A549 (cell line): ENCODE results near the gene OXT. TPM values are rescaled to one million over a fixed set of nuclear protein-coding genes. Genes with fewer than 3 reads are reported as not detected.

Experiments used
- ATAC-seq, 2 experiments: fragments of 200-7000 bp in 1 of 2; fragments of >200 bp in 1 of 2; cut with Nextera tagmentation in 1 of 2; cut with Tn5 transposase in 1 of 2; 3 replicates each; pipeline versions ENCODE4 v1.8.0 to v1.9.1; 2018 to 2020; ENCODE audit warnings: mild to moderate bottlenecking in 1 of 2, moderate library complexity in 1 of 2
- CTCF ChIA-PET: fragments of 300-600 bp; sonication (Branson Sonifier 250); formaldehyde crosslinking; extraction: SDS; loops from one replicate; lab custom pipeline; 2021; ENCODE audit warnings: antibody characterized with exemption, inconsistent platforms; lab: Yijun Ruan, JAX
- POLR2A ChIA-PET: fragments of 350-600 bp; formaldehyde crosslinking; extraction: SDS; loops from one replicate; lab custom pipeline; 2021; ENCODE audit warnings: antibody characterized with exemption, inconsistent platforms; lab: Yijun Ruan, JAX
- DNase-seq, 2 experiments: peaks; one replicate each; pipeline versions ENCODE4 v3.0.0 to v3.0.0-alpha.2; 2011 to 2016; ENCODE audit warnings: low read depth in 1 of 2, low spot score in 1 of 2
- FAIRE-seq: peaks from 2 replicates; lab custom pipeline; 2011; peaks lifted over from hg19 to GRCh38; lab: Jason Lieb, UNC
- H3K27ac ChIP-seq, 2 experiments: fragments of >200 bp; sonication (Bioruptor Twin); formaldehyde crosslinking; 3 replicates each; pipeline ENCODE4 v1.5.1; 2016 to 2017
- H3K4me1 ChIP-seq: fragments of >200 bp; sonication (Bioruptor Twin); formaldehyde crosslinking; 3 replicates; pipeline ENCODE4 v1.6.1; 2016
- H3K4me2 ChIP-seq: fragments of >200 bp; sonication (Bioruptor Twin); formaldehyde crosslinking; 3 replicates; pipeline ENCODE4 v1.6.1; 2016
- H3K4me3 ChIP-seq: fragments of >200 bp; sonication (Bioruptor Twin); formaldehyde crosslinking; 3 replicates; pipeline ENCODE4 v1.5.1; 2016
- H3K9me3 ChIP-seq: fragments of >200 bp; sonication (Bioruptor Twin); formaldehyde crosslinking; 3 replicates; pipeline ENCODE4 v1.6.1; 2016
- ATOH8 ChIP-seq: fragments of 250-450 bp; sonication (Bioruptor Pico); IDR thresholded peaks from 2 replicates; pipeline ENCODE4 v1.5.0; 2020; ENCODE audit warnings: low read depth, mild to moderate bottlenecking, moderate library complexity
- CBX2 ChIP-seq: fragments of 200-600 bp; sonication (generic); IDR thresholded peaks from 2 replicates; pipeline ENCODE4 v1.6.1; 2016; ENCODE audit warnings: low read depth, mild to moderate bottlenecking, borderline replicate concordance
- CHD2 ChIP-seq: fragments of 150-350 bp; IDR thresholded peaks from 2 replicates; pipeline ENCODE4 v1.6.1; 2014; ENCODE audit warnings: low read length; ENCODE audit not compliant: partially characterized antibody
- CTCF ChIP-seq: fragments of >200 bp; sonication (Bioruptor Twin); formaldehyde crosslinking; IDR thresholded peaks from 3 replicates; pipeline ENCODE4 v1.5.1; 2016
- E2F6 ChIP-seq: IDR thresholded peaks from 2 replicates; pipeline ENCODE4 v1.6.1; 2012; ENCODE audit warnings: low read depth, borderline replicate concordance
- EHF ChIP-seq: fragments of 250-450 bp; sonication (Bioruptor Pico); IDR thresholded peaks from 2 replicates; pipeline ENCODE4 v1.5.0; 2020; ENCODE audit warnings: mild to moderate bottlenecking
- EP300 ChIP-seq, 2 experiments: fragments of >200 bp; sonication (Bioruptor Twin); formaldehyde crosslinking; IDR thresholded peaks; 2 replicates in 1 of 2; 3 replicates in 1 of 2; pipeline ENCODE4 v1.6.1; 2016 to 2017
- FOSL2 ChIP-seq, 2 experiments: fragments of 450-650 bp in 1 of 2; fragments of >200 bp in 1 of 2; sonication (Bioruptor Twin) in 1 of 2; formaldehyde crosslinking; IDR thresholded peaks; 2 replicates each; pipeline versions ENCODE4 v1.5.0 to v1.6.1; 2016 to 2020; ENCODE audit warnings: mild to moderate bottlenecking in 1 of 2, moderate library complexity in 1 of 2
- GATA3 ChIP-seq: IDR thresholded peaks from 2 replicates; pipeline ENCODE4 v1.6.1; 2012; ENCODE audit warnings: borderline replicate concordance
- HES2 ChIP-seq: fragments of >200 bp; sonication (Bioruptor Twin); formaldehyde crosslinking; IDR thresholded peaks from 2 replicates; pipeline ENCODE4 v1.6.1; 2016
- HEYL ChIP-seq: fragments of 250-450 bp; sonication (Bioruptor Pico); IDR thresholded peaks from 2 replicates; pipeline ENCODE4 v1.8.0; 2021; ENCODE audit warnings: mild to moderate bottlenecking, moderate library complexity
- HOXA7 ChIP-seq: fragments of 250-450 bp; sonication (Bioruptor Pico); IDR thresholded peaks from 2 replicates; pipeline ENCODE4 v1.5.0; 2020; ENCODE audit warnings: mild to moderate bottlenecking, moderate library complexity
- HOXB13 ChIP-seq: fragments of 250-450 bp; sonication (Bioruptor Pico); IDR thresholded peaks from 2 replicates; pipeline ENCODE4 v1.5.0; 2020; ENCODE audit warnings: low read depth, mild to moderate bottlenecking, moderate library complexity
- HOXB5 ChIP-seq: fragments of 250-450 bp; sonication (Bioruptor Pico); IDR thresholded peaks from 2 replicates; pipeline ENCODE4 v1.5.0; 2020; ENCODE audit warnings: mild to moderate bottlenecking, moderate library complexity
- JUN ChIP-seq, 2 experiments: fragments of >200 bp; sonication (Bioruptor Twin); formaldehyde crosslinking; IDR thresholded peaks; 2 replicates in 1 of 2; 3 replicates in 1 of 2; pipeline ENCODE4 v1.6.1; 2016 to 2017
- JUNB ChIP-seq: fragments of >200 bp; sonication (Bioruptor Twin); formaldehyde crosslinking; IDR thresholded peaks from 2 replicates; pipeline ENCODE4 v1.6.1; 2016
- KDM1A ChIP-seq: fragments of 200-600 bp; sonication (generic); IDR thresholded peaks from 2 replicates; pipeline ENCODE4 v1.6.1; 2016; ENCODE audit warnings: low read depth, mild to moderate bottlenecking
- KDM5A ChIP-seq: fragments of 200-600 bp; sonication (generic); IDR thresholded peaks from 2 replicates; pipeline ENCODE4 v1.6.1; 2016; ENCODE audit warnings: antibody characterized with exemption, mild to moderate bottlenecking
- MAFK ChIP-seq: fragments of 450-650 bp; IDR thresholded peaks from 2 replicates; pipeline ENCODE4 v1.6.1; 2014; ENCODE audit not compliant: partially characterized antibody
- MAX ChIP-seq: IDR thresholded peaks from 2 replicates; pipeline ENCODE4 v1.6.1; 2012
- NFE2L2 ChIP-seq: fragments of 150-350 bp; conservative IDR thresholded peaks from 2 replicates; pipeline ENCODE4 v1.6.1; 2014; ENCODE audit warnings: low read length
- NR3C1 ChIP-seq: fragments of >200 bp; sonication (Bioruptor Twin); formaldehyde crosslinking; IDR thresholded peaks from 3 replicates; pipeline ENCODE4 v1.6.1; 2017
- RAD21 ChIP-seq, 2 experiments: fragments of >200 bp in 1 of 2; sonication (Bioruptor Twin) in 1 of 2; formaldehyde crosslinking in 1 of 2; IDR thresholded peaks in 1 of 2; conservative IDR thresholded peaks in 1 of 2; 2 replicates in 1 of 2; 3 replicates in 1 of 2; pipeline ENCODE4 v1.6.1; 2012 to 2018; ENCODE audit warnings: inconsistent platforms in 1 of 2
- RARB ChIP-seq: fragments of 250-450 bp; sonication (Bioruptor Pico); IDR thresholded peaks from 2 replicates; pipeline ENCODE4 v1.8.0; 2021; ENCODE audit warnings: mild to moderate bottlenecking, moderate library complexity
- REST ChIP-seq: fragments of 200-600 bp; sonication (generic); IDR thresholded peaks from 2 replicates; pipeline ENCODE4 v1.6.1; 2016; ENCODE audit warnings: antibody characterized with exemption, mild to moderate bottlenecking, moderate library complexity
- RFX5 ChIP-seq: fragments of 450-650 bp; IDR thresholded peaks from 2 replicates; pipeline ENCODE4 v1.7.1; 2014; ENCODE audit warnings: antibody characterized with exemption, mild to moderate bottlenecking, moderate library complexity
- RNF2 ChIP-seq: fragments of 200-600 bp; sonication (generic); IDR thresholded peaks from 2 replicates; pipeline ENCODE4 v1.6.1; 2016; ENCODE audit warnings: low read depth, mild to moderate bottlenecking, antibody characterized with exemption, moderate library complexity, borderline replicate concordance
- TP53 ChIP-seq: fragments of 250-450 bp; sonication (Bioruptor Pico); IDR thresholded peaks from 2 replicates; pipeline ENCODE4 v1.5.0; 2021; ENCODE audit warnings: mild to moderate bottlenecking, moderate library complexity
- ZFP36 ChIP-seq: fragments of 450-650 bp; IDR thresholded peaks from 2 replicates; pipeline ENCODE4 v1.6.1; 2014; ENCODE audit warnings: borderline replicate concordance; ENCODE audit not compliant: partially characterized antibody
- WGBS: methylation state at CpG from one replicate; pipeline ENCODE4 v1.1.6; 2017; ENCODE audit errors: missing lambda C conversion rate; 5-methylcytosine and 5-hydroxymethylcytosine counted together
- polyA plus RNA-seq, 4 experiments: library from polyadenylated mRNA; depleted of rRNA in 3 of 4; stranded (reverse); fragments of >200 nt; fragmentation: RNase III in 1 of 4; extraction: RNeasy Plus Mini Kit Qiagen cat#74134 plus additional on column Dnase treatment in 1 of 4; gene quantifications; 2 replicates in 3 of 4; 3 replicates in 1 of 4; pipeline ENCODE4 v1.2.3, GENCODE V29; 2011 to 2017

The OXT gene
- polyA plus RNA-seq, 2 of the 4 experiments (the other 2 are of a cell fraction): not detected

GRCh38 chr20:3093861-3094361 lies 22.5 kb downstream of the OXT start:
- CTCF ChIA-PET: interaction anchor here (1.0 to 14.7 kb wide), 2 partner anchors 24 to 55 kb away, joined by 4 to 108 read pairs; no protein-coding TSS in a partner anchor
- FAIRE-seq (no peak), ATAC-seq (peak in 1 of 2 experiments; percentile 18; a peak in 2 of 6 replicates)

GRCh38 chr20:3094848-3095629 lies 23.6 kb downstream of the OXT start:
- ChIA-PET CTCF (interaction anchor here (1.0 to 14.7 kb wide), 3 partner anchors 9 to 54 kb away, joined by 3 to 108 read pairs (median 4); no protein-coding TSS in a partner anchor), POLR2A (no interaction called here)

More at GRCh38 chr20:3093861-3094361, 22.5 kb downstream of the OXT start:
- Histone ChIP-seq H3K4me3 (no peak overlapping the region), H3K27ac (no peak overlapping the region), H3K4me2 (no peak overlapping the region), H3K4me1 (no peaks in the 10 kb centered on the region), H3K9me3 (no peaks in the 10 kb centered on the region)
- POLR2A ChIA-PET: no interaction called here
- DNase-seq: no peak
- TF ChIP-seq GATA3: no peak
- no peak for TF ChIP-seq EP300 (IDR thresholded peaks at IDR 0.05)
- TF ChIP-seq HOXB5 (CRISPR knock-in tag): no peak
- no peak for TF ChIP-seq EHF
- TF ChIP-seq FOSL2 (IDR thresholded peaks at IDR 0.05): no peak
- no peak for TF ChIP-seq FOSL2 (CRISPR knock-in tag; IDR thresholded peaks at IDR 0.05)
- TF ChIP-seq CBX2: no peak
- TF ChIP-seq RAD21 (conservative IDR thresholded peaks at IDR 0.05 in 1 of 2, IDR thresholded peaks at IDR 0.05 in 1 of 2): no peak
- no peak for TF ChIP-seq MAFK
- TF ChIP-seq RFX5: no peak
- no peak for TF ChIP-seq E2F6
- TF ChIP-seq NR3C1: no peak
- no peak for TF ChIP-seq MAX
- no peak for TF ChIP-seq NFE2L2
- TF ChIP-seq HES2: no peak
- no peak for TF ChIP-seq KDM1A
- TF ChIP-seq HEYL (CRISPR knock-in tag): no peak
- no peak for TF ChIP-seq HOXA7 (CRISPR knock-in tag)
- no peak for TF ChIP-seq RARB
- no peak for TF ChIP-seq KDM5A
- 80% methylated on average over 8 of the region's 10 CpGs for WGBS

More at GRCh38 chr20:3094848-3095629, 23.6 kb downstream of the OXT start:
- H3K4me1 ChIP-seq: no peaks in the 10 kb centered on the region
- H3K9me3 ChIP-seq: no peaks in the 10 kb centered on the region
- ATAC-seq (peak in 1 of 2 experiments; percentile 48; a peak in 3 of 6 replicates), FAIRE-seq (no peak), DNase-seq (no peak)
- H3K27ac ChIP-seq: peak overlapping the region; percentile 7 to 66; a peak in 4 of 6 replicates
- no peak for TF ChIP-seq JUNB
- TF ChIP-seq RAD21 (conservative IDR thresholded peaks at IDR 0.05 in 1 of 2, IDR thresholded peaks at IDR 0.05 in 1 of 2): no peak
- no peak for TF ChIP-seq HOXB5 (CRISPR knock-in tag)
- TF ChIP-seq ATOH8 (CRISPR knock-in tag): no peak
- no peak for TF ChIP-seq CTCF
- TF ChIP-seq ZFP36: no peak
- TF ChIP-seq JUN (IDR thresholded peaks at IDR 0.05): no peak
- no peak for TF ChIP-seq CHD2
- no peak for TF ChIP-seq HOXB13 (CRISPR knock-in tag)
- no peak for TF ChIP-seq TP53
- TF ChIP-seq REST: no peak
- TF ChIP-seq NR3C1: no peak
- no peak for TF ChIP-seq RNF2
- TF ChIP-seq HOXA7 (CRISPR knock-in tag): no peak
- H3K4me3 ChIP-seq: no peak overlapping the region
- 86% methylated on average over 13 of the region's 13 CpGs for WGBS
- H3K4me2 ChIP-seq: no peak overlapping the region
